ENCODE measurements around the gene REN. TPM values are rescaled to one million over a fixed set of nuclear protein-coding genes. Genes with fewer than 3 reads are reported as not detected.

The REN gene
- total and polyA plus RNA-seq, 9 of the 15 experiments (the other 6 are each of a cell fraction or from before 2014, with no cell fraction given), result 1.7 to 9.9 (median 3.1) TPM

DNA sequence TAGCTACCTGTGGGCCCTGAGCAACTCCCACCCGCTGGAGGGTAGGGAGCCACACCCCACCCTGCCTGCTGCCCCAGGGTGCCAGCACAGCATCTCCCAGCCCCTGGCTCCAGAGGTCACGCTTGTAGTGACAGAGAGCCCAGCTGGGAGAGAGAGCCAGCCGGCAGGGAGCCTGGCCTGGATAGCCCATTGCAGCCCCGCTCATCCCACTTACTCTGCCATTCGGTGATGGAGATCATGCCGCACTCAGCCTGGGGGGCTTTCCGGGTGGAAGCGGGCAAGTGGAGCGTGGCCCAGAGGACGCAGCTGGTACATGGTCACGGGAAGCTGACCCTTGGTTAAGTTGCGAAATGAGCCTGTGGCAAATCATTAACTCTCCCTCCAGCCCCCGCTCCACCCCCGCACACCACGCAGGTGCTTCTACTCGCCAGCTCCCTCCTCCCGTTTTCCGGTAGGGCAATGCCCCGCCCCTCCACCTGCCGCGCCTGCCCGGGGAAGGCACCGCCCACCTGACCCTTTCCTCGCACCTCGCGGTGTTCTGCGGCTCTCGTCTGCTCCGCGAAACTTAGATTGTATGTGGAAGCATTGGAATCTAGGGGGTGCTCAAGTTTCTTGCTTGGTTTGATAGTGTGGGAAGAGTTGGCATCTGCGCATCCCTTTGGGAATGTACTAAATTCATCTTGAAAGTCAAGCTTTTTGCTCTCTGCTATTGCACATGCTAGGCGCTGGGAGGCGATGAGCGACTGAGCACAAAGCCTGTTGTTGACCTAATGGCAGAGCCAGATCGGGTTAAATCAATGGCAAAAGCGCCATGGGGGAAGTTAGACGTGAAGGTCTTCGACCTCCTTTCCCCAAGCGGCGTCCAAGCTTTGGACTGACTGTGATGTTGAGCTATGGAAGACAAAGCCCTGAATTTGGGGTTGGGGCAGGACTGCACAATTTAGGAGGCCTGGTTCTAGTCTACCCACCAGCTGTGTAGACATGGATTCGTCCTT is 47.8 kb upstream of the REN start, which contains the start of gene GOLT1A:
Gene GOLT1A (minus strand): TSS at position 321 of the 995 bp plus-strand sequence. CDS start 82 bp downstream, at position 239.
- peak; percentile 82 for FAIRE-seq
- 11% methylated on average over 41 of the region's 41 CpGs for WGBS (ENCODE audit: insufficient coverage, low coverage, missing lambda C conversion rate)
- Histone ChIP-seq H3K36me3 (ENCODE audit: control insufficient read depth, insufficient read depth, low read length) (no peaks in the 10 kb centered on the region), H3K79me2 (ENCODE audit: control insufficient read depth, insufficient read depth, low read length) (no peaks in the 10 kb centered on the region), H4K20me1 (replicated peaks; ENCODE audit: control insufficient read depth, insufficient read depth, low read length) (no peaks in the 10 kb centered on the region), H2AFZ (ENCODE audit: low read depth, low read length) (peak within 1 kb of the TSS; percentile 10; the same call in 1 of the 2 replicates), H3K9ac (ENCODE audit: insufficient read depth in 1 of 2, low read depth in 2 of 2, low read length in 2 of 2) (no peak within 1 kb of the TSS), H3K4me1 (replicated peaks in 1 of 2; ENCODE audit: control insufficient read depth in 2 of 2, insufficient read depth in 2 of 2, low read length in 2 of 2) (peaks cover 0 to 10% of the 10 kb centered on the region in 2 experiments; a peak in 3 of 5 replicates), H3K27me3 (ENCODE audit: control insufficient read depth in 2 of 2, insufficient read depth in 2 of 2, low read length in 2 of 2) (peaks cover 4 to 21% of the 10 kb centered on the region in 2 experiments; a peak in 2 of 5 replicates), H3K9me3 (replicated peaks; ENCODE audit: control insufficient read depth, insufficient read depth, low read depth, low read length) (no peaks in the 10 kb centered on the region), H3K4me3 (no peak within 1 kb of the TSS), H3K27ac (ENCODE audit: extremely low read depth, low read depth, low read length) (no peak within 1 kb of the TSS), H3K9me1 (ENCODE audit: control insufficient read depth, insufficient read depth, low read length) (no peaks in the 10 kb centered on the region), H3K4me2 (ENCODE audit: insufficient read depth, low read length) (peak within 1 kb of the TSS; percentile 42; the same call in 1 of the 2 replicates)
- in situ Hi-C loops (cut with MboI), result loop anchor here (5.0 kb wide), 1 partner anchor 148 kb away; no protein-coding TSS in a partner anchor
- ChIA-PET CTCF (ENCODE audit: low intra/inter-chr PET ratio) (interaction anchor here (1.3 to 1.9 kb wide), 2 partner anchors 149 to 153 kb away, joined by 3 to 19 read pairs; no protein-coding TSS in a partner anchor), POLR2A (interaction anchor here (0.5 to 1.4 kb wide), 9 partner anchors 9 to 903 kb away, joined by 3 to 4 read pairs (median 3); no protein-coding TSS in a partner anchor)
- intact Hi-C loops (cut with micrococcal nuclease), result loop anchor here (1.0 kb wide), 1 partner anchor 149 kb away; no protein-coding TSS in a partner anchor
- no TSS peak for BruUV-seq (replicated peaks)
- peak; percentile 90 for ATAC-seq
- DNase-seq (ENCODE audit: extremely low read depth in 1 of 4, low spot score in 3 of 4), result peak; percentile 44 to 71 (median 64)
- TF ChIP-seq, protein P1, sequence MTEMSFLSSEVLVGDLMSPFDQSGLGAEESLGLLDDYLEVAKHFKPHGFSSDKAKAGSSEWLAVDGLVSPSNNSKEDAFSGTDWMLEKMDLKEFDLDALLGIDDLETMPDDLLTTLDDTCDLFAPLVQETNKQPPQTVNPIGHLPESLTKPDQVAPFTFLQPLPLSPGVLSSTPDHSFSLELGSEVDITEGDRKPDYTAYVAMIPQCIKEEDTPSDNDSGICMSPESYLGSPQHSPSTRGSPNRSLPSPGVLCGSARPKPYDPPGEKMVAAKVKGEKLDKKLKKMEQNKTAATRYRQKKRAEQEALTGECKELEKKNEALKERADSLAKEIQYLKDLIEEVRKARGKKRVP (CRISPR knock-in tag; IDR thresholded peaks at IDR 0.05), result no peak
- TF ChIP-seq, protein P2, sequence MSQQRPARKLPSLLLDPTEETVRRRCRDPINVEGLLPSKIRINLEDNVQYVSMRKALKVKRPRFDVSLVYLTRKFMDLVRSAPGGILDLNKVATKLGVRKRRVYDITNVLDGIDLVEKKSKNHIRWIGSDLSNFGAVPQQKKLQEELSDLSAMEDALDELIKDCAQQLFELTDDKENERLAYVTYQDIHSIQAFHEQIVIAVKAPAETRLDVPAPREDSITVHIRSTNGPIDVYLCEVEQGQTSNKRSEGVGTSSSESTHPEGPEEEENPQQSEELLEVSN (IDR thresholded peaks at IDR 0.05; ENCODE audit: borderline replicate concordance in 1 of 2, extremely low read depth in 1 of 2, insufficient read depth in 1 of 2, insufficient read length in 1 of 2, low read depth in 1 of 2, low read length in 1 of 2, poor library complexity in 1 of 2, severe bottlenecking in 1 of 2), result peak; percentile 37 to 68
- peak; percentile 93 for TF ChIP-seq L3MBTL2 (IDR thresholded peaks at IDR 0.05)
- TF ChIP-seq ZFP1 (CRISPR knock-in tag; IDR thresholded peaks at IDR 0.05), result no peak
- TF ChIP-seq, protein P3, sequence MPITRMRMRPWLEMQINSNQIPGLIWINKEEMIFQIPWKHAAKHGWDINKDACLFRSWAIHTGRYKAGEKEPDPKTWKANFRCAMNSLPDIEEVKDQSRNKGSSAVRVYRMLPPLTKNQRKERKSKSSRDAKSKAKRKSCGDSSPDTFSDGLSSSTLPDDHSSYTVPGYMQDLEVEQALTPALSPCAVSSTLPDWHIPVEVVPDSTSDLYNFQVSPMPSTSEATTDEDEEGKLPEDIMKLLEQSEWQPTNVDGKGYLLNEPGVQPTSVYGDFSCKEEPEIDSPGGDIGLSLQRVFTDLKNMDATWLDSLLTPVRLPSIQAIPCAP (CRISPR knock-in tag; IDR thresholded peaks at IDR 0.05; ENCODE audit: borderline replicate concordance), result no peak
- TF ChIP-seq ETV1 (tag; conservative IDR thresholded peaks at IDR 0.05; ENCODE audit: low read depth), result no peak
- TF ChIP-seq ETV5 (CRISPR knock-in tag; IDR thresholded peaks at IDR 0.05; ENCODE audit: low read depth), result 0 out of 2 replicates have a peak, but pooled peaks have one; percentile 27
- TF ChIP-seq, protein P4, sequence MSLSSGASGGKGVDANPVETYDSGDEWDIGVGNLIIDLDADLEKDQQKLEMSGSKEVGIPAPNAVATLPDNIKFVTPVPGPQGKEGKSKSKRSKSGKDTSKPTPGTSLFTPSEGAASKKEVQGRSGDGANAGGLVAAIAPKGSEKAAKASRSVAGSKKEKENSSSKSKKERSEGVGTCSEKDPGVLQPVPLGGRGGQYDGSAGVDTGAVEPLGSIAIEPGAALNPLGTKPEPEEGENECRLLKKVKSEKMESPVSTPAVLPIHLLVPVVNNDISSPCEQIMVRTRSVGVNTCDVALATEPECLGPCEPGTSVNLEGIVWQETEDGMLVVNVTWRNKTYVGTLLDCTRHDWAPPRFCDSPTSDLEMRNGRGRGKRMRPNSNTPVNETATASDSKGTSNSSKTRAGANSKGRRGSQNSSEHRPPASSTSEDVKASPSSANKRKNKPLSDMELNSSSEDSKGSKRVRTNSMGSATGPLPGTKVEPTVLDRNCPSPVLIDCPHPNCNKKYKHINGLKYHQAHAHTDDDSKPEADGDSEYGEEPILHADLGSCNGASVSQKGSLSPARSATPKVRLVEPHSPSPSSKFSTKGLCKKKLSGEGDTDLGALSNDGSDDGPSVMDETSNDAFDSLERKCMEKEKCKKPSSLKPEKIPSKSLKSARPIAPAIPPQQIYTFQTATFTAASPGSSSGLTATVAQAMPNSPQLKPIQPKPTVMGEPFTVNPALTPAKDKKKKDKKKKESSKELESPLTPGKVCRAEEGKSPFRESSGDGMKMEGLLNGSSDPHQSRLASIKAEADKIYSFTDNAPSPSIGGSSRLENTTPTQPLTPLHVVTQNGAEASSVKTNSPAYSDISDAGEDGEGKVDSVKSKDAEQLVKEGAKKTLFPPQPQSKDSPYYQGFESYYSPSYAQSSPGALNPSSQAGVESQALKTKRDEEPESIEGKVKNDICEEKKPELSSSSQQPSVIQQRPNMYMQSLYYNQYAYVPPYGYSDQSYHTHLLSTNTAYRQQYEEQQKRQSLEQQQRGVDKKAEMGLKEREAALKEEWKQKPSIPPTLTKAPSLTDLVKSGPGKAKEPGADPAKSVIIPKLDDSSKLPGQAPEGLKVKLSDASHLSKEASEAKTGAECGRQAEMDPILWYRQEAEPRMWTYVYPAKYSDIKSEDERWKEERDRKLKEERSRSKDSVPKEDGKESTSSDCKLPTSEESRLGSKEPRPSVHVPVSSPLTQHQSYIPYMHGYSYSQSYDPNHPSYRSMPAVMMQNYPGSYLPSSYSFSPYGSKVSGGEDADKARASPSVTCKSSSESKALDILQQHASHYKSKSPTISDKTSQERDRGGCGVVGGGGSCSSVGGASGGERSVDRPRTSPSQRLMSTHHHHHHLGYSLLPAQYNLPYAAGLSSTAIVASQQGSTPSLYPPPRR (CRISPR knock-in tag; IDR thresholded peaks at IDR 0.05; ENCODE audit: borderline replicate concordance), result 0 out of 2 replicates have a peak, but pooled peaks have one; percentile 56
- 0 out of 2 replicates have a peak, but pooled peaks have one; percentile 17 for TF ChIP-seq MYC (IDR thresholded peaks at IDR 0.05; ENCODE audit: low read depth, low read length)
- TF ChIP-seq MYC (CRISPR knock-in tag; IDR thresholded peaks at IDR 0.05; ENCODE audit: borderline replicate concordance, low read depth), result no peak

Data from K562 (cell line).